Measurements from ENCODE around the gene SEZ6L. TPM values are rescaled to one million over a fixed set of nuclear protein-coding genes. Genes with fewer than 3 reads are reported as not detected.

The SEZ6L gene
- total RNA-seq, 4 donors from 2014 or later: 0.26 to 2.6 TPM; not detected in 2

DNA sequence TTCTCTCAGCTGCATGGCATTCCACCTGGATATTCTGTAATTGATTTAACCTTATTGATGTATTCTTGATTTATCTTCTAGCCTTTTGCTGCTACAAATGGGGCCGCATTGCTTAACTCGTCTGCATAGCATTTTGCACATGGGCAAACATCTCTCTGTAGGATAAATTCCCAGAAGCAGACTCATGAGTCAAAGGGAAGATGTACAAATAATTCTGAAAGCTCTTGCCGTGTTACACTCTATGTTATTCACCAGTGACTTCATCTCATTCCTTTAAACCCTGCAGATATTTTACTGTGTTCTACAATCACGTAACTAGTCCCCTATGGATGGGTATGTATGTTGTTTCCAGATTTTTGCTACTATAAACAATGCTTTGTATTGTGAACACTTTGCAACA is 112.7 kb downstream of the SEZ6L start:
- no peaks in the 10 kb centered on the region for H3K27me3 ChIP-seq

GRCh38 chr22:26283330-26283729 is 114.1 kb downstream of the SEZ6L start:
- intact Hi-C loops (cut with DNase I; ENCODE audit: low total_unique reads): no loop called here
- no peaks in the 10 kb centered on the region for H3K27me3 ChIP-seq
- no peaks in the 10 kb centered on the region for H3K36me3 ChIP-seq

More for the DNA sequence above, 112.7 kb downstream of the SEZ6L start:
- Histone ChIP-seq H3K27ac (no peak overlapping the region), H3K4me3 (no peak overlapping the region), H3K4me1 (no peaks in the 10 kb centered on the region), H3K9me3 (no peaks in the 10 kb centered on the region), H3K36me3 (no peaks in the 10 kb centered on the region)
- TF ChIP-seq POLR2A (IDR thresholded peaks at IDR 0.05): no peak
- TF ChIP-seq, protein P1, sequence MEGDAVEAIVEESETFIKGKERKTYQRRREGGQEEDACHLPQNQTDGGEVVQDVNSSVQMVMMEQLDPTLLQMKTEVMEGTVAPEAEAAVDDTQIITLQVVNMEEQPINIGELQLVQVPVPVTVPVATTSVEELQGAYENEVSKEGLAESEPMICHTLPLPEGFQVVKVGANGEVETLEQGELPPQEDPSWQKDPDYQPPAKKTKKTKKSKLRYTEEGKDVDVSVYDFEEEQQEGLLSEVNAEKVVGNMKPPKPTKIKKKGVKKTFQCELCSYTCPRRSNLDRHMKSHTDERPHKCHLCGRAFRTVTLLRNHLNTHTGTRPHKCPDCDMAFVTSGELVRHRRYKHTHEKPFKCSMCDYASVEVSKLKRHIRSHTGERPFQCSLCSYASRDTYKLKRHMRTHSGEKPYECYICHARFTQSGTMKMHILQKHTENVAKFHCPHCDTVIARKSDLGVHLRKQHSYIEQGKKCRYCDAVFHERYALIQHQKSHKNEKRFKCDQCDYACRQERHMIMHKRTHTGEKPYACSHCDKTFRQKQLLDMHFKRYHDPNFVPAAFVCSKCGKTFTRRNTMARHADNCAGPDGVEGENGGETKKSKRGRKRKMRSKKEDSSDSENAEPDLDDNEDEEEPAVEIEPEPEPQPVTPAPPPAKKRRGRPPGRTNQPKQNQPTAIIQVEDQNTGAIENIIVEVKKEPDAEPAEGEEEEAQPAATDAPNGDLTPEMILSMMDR (IDR thresholded peaks at IDR 0.05): no peak
- DNase-seq: no peak
- intact Hi-C loops (cut with DNase I; ENCODE audit: low total_unique reads): no loop called here

DNA sequence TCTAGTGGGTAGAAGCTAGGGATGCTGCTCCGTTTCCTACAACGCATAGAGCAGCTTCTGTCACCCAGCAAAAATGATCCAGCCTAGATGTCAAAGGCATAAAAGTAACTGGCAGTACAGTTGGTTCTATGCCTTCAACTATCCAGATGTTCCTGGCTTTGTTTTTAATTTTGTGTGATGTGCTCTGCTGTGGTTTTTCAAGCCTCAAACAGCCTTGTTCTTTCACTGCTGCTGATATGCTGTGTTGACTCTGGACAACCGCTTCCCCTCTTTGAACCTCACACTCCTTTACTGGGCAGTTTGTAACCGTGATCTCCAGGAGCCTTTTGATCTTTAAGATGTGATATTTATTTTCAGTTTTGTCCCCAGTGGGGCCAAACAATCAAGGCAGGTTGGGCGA is 116.4 kb downstream of the SEZ6L start:
- no peaks in the 10 kb centered on the region for H3K27me3 ChIP-seq
- intact Hi-C loops (cut with DNase I; ENCODE audit: low total_unique reads): no loop called here
- no peaks in the 10 kb centered on the region for H3K36me3 ChIP-seq
- no peak for DNase-seq
- no peaks in the 10 kb centered on the region for H3K9me3 ChIP-seq
- H3K4me1 ChIP-seq: no peaks in the 10 kb centered on the region
- no peak for TF ChIP-seq POLR2A (IDR thresholded peaks at IDR 0.05)
- TF ChIP-seq, protein P1 (IDR thresholded peaks at IDR 0.05): no peak
- H3K4me3 ChIP-seq: no peak overlapping the region
- no peak overlapping the region for H3K27ac ChIP-seq

More at GRCh38 chr22:26283330-26283729, 114.1 kb downstream of the SEZ6L start:
- H3K4me1 ChIP-seq: no peaks in the 10 kb centered on the region
- no peaks in the 10 kb centered on the region for H3K9me3 ChIP-seq
- no peak overlapping the region for H3K4me3 ChIP-seq
- TF ChIP-seq, protein P1 (IDR thresholded peaks at IDR 0.05): no peak
- no peak for TF ChIP-seq POLR2A (IDR thresholded peaks at IDR 0.05)
- H3K27ac ChIP-seq: no peak overlapping the region
- no peak for DNase-seq

- TF ChIP-seq, protein P1 (IDR thresholded peaks at IDR 0.05): no peak
- no peak for TF ChIP-seq POLR2A (IDR thresholded peaks at IDR 0.05)
- Histone ChIP-seq H3K27me3 (no peaks in the 10 kb centered on the region), H3K9me3 (no peaks in the 10 kb centered on the region), H3K4me3 (no peak overlapping the region), H3K36me3 (no peaks in the 10 kb centered on the region), H3K27ac (no peak overlapping the region), H3K4me1 (no peaks in the 10 kb centered on the region)
- intact Hi-C loops (cut with DNase I; ENCODE audit: low total_unique reads): no loop called here
- no peak for DNase-seq
Measured at GRCh38 chr22:26286091-26286820, 117.0 kb downstream of the SEZ6L start.

DNA sequence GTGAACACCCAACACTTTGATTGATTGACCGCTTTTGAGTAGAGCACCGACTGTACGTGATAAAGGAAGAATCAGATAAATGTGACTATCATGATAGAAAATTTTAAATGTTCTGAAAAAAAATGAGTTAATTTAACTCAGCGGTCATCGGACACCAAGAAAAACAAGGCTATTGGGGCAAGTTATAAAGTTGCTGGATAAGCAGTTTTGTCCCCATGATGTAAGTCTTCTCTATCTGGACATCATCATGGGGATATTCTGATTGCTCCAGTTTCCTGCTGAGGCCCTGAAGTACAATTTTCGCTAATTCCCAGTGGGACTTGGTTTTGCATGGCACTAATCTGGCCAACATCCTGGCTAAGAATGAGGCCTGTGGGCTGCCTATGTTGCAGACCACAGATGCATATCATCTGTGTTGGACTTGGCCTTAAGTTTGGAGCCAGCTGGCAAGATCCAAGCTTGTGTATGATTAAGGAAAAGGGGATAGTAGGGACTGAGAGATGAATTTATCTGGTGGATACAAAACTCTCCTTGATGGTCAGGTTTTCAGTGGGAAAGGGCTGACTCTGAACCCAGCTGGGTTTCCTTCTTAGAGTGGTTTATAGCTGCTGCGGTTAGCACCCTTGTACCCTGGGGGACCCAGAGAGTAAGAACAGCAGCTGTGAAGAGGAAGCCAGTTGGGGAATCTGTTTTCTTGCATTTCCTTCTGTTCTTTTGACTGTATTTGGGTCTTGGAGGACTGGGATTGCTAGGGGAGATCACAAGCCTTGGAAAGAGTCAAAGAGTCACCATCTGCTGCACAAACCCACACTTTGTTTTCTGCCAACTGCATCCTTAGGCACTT is 118.3 kb downstream of the SEZ6L start:
- Histone ChIP-seq H3K27ac (no peak overlapping the region), H3K9me3 (no peaks in the 10 kb centered on the region), H3K27me3 (no peaks in the 10 kb centered on the region), H3K4me1 (no peaks in the 10 kb centered on the region), H3K36me3 (no peaks in the 10 kb centered on the region), H3K4me3 (no peak overlapping the region)
- intact Hi-C loops (cut with DNase I; ENCODE audit: low total_unique reads): no loop called here
- TF ChIP-seq POLR2A (IDR thresholded peaks at IDR 0.05): no peak
- TF ChIP-seq, protein P1 (IDR thresholded peaks at IDR 0.05): no peak
- no peak for DNase-seq
